Stimulated activated CD8-positive, alpha-beta memory T cell treated with anti-CD3 and anti-CD28 coated beads, Interleukin-4, amount 100 ng/mL, for 24 hours (primary cell): ENCODE measurements around the gene SLC10A2.
"Not testable (repeated sequence)": the region's sequence is repeated elsewhere in the genome, so short reads cannot be mapped to it uniquely, and the experiment has no call there.

Experiments
- DNase-seq: peaks from one replicate; pipeline ENCODE4 v3.0.0-alpha.2; 2020; ENCODE audit warnings: low read depth

SLC10A2 gene

GRCh38 chr13:103066079-103066780 lies at the start of gene SLC10A2:
SLC10A2 (minus strand) TSS chr13:103066417; CDS start chr13:103066249, 168 bp downstream.
- no peak for DNase-seq

- DNase-seq: no peak
Observed at GRCh38 chr13:103107580-103107979, 41.4 kb upstream of the SLC10A2 start.

DNA sequence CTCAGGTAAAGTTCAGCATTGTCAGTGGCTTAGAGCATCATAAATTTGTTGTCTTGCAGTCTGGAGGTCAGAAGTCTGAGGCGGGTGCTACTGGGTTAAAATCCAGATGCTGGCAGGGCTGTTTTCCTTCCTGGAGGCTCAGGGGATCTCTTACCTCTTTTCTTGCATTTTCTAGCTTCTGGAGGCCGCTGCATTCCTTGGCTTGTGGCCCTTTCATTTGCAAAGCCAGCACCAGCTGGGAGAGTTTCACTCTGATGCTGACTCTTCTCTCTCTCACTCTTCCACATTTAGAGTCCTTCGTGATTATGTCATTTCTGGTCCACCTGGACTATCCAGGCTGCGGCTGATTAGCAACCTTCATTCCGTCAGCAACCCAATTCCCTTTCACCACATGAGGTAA lies 38.1 kb upstream of the SLC10A2 start:
- no peak for DNase-seq

GRCh38 chr13:103103456-103103855 lies 37.2 kb upstream of the SLC10A2 start:
- not testable (repeated sequence) for DNase-seq

DNA sequence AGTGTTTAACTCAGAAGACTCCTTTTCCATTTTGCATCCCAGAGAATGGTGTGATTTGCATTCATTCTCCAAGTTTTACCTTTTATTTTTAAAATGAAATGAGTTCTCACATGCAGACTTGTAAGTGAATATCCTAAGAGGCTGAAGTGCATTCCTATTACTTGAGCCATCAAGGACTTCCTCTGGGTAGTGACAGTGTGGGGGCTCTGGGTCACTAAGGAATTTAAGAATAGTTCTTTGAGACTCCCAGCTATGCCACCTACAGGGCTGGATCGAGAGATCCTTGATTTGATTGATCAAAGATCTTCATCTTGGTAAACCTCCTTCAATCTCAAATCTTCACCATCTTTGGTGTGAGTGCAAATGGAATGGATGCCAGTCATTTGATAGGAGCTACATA lies 36.3 kb upstream of the SLC10A2 start:
- DNase-seq: no peak

- no peak for DNase-seq
Observed at GRCh38 chr13:103101901-103102300, 35.7 kb upstream of the SLC10A2 start.

GRCh38 chr13:103101500-103101899 lies 35.3 kb upstream of the SLC10A2 start:
- no peak for DNase-seq

DNA sequence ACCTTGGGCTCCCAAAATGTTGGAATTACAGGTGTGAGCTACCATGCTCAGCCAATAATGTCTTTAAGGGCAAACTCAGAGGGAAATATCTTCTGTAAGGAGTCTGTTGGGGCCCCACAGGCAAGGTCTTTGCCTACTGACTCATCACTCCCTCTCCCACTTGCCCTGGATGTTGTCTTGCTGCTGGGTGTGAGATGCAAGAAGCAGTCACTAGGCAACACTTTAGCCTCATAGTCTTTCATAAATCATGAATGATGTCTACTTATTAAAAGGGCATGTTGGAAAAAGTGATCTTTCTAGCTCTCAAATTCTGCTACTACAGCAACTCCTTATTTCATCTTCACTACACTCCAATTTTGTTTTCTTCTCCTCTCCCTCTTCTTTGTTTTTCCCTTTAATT lies 34.6 kb upstream of the SLC10A2 start:
- DNase-seq: no peak

DNA sequence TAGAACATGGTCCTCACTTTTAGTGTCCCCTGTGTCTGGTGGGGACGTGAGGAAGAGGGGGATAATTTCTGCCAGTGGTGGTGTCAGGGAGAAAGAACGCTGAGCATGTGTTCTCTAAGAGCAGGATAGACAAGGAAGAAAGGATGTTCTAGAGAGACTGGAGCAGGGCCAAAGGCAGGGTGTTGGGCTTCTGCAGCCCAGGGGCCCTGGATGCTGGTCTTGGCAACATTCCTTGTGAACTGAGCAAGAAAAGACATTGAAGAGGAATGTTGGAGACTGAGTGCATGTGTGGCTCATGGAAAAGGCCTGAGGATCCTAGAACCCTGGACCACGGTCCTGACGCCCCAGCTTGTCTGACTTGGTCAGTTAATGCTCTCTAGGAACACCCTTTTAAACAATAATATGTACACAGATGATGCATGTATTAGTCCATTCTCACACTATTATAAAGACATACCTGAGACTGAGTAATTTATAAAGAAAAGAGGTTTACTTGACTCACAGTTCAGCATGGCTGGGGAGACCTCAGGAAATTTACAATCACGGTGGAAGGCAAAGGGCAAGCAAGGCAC lies 33.6 kb upstream of the SLC10A2 start:
- no peak for DNase-seq

DNA sequence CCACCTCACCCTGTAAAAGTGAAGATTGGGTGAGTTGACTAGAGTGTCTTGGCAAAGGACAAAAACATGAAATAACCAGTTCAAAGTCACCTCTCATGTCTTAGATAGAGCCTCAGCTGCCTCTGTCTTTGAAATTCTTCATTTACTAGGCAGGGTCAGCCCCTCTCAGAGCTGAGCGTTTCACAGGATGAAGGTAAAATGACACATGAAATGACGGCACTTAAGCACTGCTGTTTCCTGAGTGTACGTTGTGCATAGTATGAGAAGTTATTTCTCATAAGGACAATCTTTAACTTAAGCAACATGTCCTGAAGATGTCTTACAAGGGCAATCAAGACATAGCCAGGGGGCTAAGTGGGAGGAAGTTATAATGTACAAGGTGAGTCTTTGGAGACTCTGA lies 32.3 kb upstream of the SLC10A2 start:
- DNase-seq: no peak

DNA sequence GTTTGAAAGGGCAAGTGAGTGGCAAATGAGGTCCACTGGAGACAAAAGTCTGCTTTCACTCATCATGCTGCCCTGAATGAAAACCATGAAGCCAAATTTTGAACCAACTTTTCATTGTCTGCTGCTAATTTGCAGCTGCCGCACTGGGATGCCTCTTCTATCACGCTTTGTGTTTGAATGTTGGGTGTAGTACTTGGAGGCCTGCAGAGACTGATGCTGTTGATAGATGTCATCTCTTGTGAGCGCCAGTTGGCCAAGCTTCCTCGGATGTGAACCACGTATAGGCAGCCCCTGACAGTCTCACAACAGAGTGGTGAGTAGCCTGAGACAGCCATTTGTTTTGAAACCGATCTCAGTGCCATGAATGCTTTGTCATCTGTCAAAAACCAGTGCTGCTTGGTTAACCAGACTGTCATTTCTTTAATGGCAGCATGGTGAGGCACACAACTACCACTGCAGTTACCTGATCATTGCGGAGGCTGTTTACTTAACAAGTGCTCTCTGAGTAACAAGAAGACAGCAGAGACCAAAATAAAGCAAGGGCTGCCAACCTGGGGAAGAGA lies 31.2 kb upstream of the SLC10A2 start:
- no peak for DNase-seq

DNA sequence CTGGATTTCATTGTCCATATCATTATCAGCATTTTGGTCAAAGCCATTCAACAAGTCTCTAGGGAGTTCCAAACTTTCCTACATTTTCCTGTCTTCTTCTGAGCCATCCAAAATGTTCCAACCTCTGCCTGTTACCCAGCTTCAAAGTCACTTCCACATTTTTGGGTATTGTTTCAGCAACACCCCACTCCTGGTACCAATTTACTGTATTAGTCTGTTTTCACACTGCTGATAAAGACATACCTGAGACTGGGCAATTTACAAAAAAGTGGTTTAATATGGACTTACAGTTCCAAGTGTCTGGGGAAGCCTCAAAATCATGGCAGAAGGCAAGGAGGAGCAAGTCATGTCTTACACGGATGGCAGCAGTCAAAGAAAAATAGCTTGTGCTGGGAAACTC lies 27.4 kb upstream of the SLC10A2 start:
- not testable (repeated sequence) for DNase-seq

DNA sequence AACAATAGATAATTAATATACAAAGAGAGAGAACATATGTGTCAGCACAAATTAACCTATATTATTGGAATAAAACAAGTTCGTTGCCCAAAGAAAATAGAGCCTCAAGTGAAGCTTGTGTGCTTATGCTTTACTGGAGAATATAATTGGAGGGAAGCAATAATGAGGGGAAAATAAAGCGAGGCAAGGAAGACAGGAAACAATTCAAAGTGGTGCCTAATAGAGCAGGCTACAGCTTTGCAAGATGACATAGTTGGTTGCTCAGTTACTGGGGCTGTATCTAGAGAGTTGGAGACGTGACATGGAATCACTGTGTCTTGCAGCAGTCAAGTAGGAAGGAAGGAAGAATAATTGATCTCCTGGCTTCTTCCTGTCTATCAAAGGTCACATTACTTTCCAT lies 21.1 kb upstream of the SLC10A2 start:
- no peak for DNase-seq

DNA sequence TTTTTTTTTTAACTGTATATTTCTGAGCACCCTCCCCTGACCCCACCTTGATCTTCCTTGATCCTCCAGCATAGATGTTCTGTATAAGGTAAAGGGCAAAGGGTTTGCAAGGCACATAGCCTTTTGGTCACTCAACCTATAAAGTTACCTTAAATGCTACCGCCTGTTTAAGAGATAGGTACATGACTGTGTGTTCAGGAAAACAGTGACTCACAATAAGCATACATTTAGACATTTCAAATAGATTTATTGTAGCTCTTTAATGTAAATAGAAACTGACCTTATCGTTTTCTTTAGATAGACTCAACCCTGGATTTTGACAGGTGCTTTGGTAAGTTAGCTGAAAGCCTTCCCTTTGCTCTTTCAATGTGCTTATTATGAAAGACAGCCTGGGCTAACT lies 15.2 kb upstream of the SLC10A2 start:
- DNase-seq: no peak

DNA sequence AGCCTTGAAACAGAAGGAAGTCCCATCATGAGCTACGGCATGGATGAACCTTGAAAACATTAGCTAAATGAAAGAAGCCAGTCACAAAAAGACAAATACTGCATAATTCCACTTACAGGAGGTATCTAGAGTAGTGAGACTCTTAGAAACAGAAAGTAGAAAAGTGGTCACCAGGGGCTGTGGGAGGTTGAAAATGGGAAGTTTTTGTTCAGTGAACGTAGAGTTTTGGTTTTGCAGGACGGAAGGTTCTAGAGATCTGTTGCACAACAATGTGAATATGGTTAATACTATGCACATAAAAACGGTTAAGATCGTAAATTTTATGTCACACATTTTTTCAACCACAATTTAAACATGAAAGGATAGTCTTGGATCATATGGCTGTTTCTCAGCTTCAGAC lies 11.9 kb upstream of the SLC10A2 start:
- no peak for DNase-seq

DNA sequence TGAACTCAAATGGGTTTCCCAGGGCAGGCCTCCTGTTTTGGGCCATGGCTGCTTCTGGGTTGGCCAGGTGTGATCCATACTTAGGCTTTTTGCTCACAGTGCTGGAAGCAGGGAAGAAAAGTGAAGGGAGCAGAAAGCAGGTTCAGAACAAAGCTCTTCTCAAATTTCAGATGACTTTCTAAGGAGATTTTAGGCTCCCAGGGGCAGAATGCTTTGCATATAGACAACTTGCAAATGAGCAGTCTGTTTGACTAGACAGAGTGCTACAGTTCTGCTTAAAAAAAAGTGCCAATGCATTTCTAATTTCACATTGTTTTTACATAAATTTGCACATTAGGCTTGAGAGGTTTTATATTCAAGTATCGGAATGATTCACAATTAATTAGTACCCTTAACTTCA lies 2.6 kb upstream of the SLC10A2 start:
- no peak for DNase-seq

DNA sequence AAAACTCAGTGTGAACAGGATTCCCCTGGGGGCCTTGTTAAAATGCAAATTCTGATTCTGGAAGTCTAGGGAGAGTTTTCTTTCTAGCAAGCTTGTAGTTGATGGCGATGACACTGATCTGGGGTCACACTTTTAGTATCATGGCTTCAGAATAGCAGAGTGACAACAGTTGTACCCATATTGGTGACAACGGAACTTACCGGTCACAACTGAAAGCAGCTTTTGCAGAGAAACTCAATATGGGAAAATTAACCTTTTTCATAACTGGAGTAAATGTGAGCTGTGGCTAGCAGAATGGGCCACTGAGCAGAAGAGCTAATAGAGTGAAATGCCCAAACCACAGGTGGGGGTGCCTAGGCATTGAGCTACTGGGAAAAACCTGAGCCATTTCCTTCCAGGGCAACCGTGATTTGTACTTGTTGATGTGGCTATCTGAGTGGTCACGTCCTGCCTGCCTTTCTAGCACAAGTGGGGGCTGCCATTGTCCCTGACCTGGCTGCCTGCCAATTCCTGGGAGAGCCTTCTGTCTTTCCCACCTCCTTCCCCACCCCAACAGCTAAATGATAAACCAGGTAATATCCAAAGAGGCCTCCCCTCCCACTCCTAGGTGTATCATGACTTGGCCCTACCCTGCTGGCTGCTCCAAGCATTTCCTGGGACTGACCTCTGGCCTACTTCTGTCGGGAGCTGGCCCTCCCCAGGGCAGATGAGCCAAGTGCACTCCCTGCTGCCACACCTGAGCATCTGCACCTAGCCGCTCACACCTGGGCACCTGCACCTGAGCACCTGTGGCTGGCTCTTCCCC lies 1.7 kb upstream of the SLC10A2 start:
- DNase-seq: no peak

DNA sequence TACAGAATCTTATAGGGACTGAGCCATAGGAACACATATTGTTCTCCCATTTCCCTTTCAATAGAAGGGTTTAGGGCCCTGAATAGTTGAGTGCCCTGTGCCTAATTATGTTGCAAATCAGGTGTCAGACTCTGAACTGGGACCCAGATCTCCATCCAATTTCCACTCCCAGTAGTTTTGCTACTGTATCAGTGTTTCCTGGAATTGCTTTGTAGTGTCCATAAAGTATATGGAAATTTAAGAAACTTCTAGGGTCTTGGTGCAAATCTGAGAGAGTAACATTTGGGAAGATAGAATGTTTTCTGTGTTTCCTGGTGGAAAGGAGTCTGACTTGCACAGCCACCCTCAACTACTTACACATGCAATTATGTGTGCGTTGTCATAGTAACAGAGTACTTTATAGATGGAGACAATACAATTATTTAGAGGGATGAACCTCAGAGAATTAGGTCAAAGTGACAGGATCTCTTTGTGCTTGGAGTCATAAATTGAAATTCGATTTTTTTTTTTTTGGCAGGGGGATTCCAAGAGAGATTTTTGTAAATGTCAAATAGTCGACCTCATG lies 646 bp upstream of the SLC10A2 start:
- DNase-seq: no peak

- no peak for DNase-seq
Observed at GRCh38 chr13:103063376-103063775, 2.8 kb downstream of the SLC10A2 start.

GRCh38 chr13:103062079-103062478 lies 4.1 kb downstream of the SLC10A2 start:
- DNase-seq: no peak

DNA sequence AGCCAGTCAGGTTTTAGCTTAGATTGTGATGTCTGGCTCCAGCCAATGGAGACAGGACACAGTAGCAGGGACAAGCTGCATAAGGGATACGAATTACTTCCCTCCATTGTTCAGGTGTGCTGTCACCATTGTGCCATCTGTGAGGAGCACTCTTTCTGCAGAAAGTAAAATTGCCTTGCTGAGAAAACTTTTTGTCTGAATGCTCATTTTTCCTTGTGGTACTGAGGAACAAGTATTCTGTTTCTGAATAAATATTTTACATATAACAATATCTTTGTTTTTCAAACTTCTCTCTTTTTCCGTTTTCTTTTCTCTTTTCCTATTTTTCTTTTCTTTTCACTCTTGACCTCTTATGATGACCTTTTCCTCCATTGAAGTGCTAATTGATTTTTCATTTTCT lies 10.2 kb downstream of the SLC10A2 start:
- DNase-seq: no peak

DNA sequence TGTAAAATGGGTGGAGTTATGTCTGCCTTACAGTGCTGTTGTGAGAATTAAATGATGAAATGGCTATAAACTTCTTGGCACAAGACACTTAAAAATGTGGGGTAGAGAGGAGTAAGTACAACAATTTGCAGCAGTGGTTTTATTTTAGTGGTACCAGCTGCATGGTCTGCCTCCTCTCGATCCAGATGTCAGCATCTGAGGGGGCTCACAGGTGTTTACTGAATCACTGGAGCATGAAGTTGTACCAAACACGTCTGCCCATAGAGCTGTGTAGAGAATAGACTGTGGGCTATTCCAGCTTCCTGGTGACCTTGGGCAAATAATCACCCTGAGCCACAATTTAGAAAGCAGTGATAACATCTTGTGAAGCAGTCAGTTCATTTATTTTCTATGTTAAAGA lies 11.1 kb downstream of the SLC10A2 start:
- no peak for DNase-seq

DNA sequence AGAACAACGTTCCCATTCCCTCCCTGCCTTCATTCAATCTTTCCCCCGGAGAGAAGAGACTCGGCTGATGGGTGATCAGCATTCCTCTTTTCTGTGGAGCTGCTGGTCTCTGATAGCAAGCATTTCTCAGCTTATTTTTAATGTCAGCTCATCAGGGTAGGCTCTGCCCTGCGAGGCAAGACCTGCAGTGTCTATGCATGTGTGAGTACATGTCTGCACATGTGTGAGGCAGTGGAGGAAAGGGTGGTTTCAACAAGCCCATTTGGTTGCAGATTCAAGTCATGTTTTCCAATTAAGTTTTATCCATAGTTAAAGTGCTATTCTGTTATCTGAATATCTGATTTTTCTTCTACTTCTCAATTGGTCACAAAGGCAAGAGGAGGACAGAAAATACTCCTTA lies 19.5 kb downstream of the SLC10A2 start:
- no peak for DNase-seq
